ENCODE measurements around the gene CALHM2.
"Not testable (repeated sequence)": the region's sequence is repeated elsewhere in the genome, so short reads cannot be mapped to it uniquely, and the experiment has no call there.

Gene CALHM2, protein sequence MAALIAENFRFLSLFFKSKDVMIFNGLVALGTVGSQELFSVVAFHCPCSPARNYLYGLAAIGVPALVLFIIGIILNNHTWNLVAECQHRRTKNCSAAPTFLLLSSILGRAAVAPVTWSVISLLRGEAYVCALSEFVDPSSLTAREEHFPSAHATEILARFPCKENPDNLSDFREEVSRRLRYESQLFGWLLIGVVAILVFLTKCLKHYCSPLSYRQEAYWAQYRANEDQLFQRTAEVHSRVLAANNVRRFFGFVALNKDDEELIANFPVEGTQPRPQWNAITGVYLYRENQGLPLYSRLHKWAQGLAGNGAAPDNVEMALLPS

DNA sequence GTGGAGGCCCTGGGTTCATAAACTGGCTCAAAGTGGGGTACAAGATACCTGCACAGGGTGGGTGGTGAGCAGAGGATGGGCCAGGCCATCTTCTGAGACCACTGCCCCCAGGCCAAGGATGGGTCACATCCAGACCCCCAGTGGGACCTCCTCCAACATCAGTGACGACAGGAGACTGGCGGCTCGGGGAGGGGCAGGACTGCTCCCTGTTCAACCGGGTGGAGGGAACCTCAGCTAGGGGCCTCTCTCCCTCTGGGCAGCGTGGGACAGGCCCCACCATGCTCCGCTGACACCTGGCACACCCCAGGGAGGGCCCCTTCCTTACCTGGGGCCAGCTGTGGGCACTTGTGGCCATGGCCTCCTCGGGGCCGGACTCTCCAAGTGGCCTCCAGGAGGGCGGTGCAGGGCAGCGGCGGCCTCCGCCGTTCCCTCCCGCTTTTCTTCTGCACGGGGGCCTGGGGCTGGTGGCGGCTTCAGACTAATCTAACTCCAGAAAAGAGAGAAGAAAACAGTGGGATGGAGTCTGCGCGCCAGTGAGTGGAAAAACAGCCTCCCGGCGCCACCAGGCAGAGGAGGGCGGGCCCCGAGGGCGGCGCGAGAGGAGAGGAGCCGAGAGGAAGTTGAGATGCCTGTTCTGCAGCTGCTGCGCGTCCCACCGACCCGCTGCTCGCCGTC, at the start of gene CALHM2:
Gene CALHM2, minus strand, starts transcription at position 540 of the 675 bp plus-strand sequence. CDS start 2,429 bp downstream, outside the sequence.
- no peak for DNase-seq (ENCODE audit: insufficient read length, low spot score)
- no peak for FAIRE-seq

DNA sequence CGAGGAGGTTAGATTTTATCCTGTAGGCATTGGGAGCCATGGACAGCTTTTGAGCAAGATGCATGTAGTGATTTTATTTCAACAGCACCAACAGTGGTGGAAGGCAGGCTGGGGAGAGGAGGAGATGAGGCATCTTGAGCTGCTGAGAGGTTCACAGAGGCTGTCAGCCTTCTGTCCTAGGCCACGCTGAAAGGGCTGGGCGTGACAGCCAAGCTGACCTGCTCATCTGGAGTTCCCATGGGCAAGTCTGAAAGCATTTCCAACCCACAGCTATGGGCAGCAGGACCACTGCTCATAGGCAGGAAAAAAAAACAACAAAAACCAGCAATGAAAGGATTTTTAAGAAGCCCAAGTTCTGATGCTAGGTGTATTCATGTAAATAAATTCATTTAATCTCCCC, 49.0 kb upstream of the CALHM2 start:
- FAIRE-seq (no peak), DNase-seq (ENCODE audit: insufficient read length, low spot score) (no peak)

- no peak for DNase-seq (ENCODE audit: insufficient read length, low spot score)
- no peak for FAIRE-seq
These were observed 48.3 kb upstream of the CALHM2 start for GRCh38 chr10:103500481-103500880.

GRCh38 chr10:103499881-103500280, 47.7 kb upstream of the CALHM2 start:
- FAIRE-seq, result no peak
- no peak for DNase-seq (ENCODE audit: insufficient read length, low spot score)

DNA sequence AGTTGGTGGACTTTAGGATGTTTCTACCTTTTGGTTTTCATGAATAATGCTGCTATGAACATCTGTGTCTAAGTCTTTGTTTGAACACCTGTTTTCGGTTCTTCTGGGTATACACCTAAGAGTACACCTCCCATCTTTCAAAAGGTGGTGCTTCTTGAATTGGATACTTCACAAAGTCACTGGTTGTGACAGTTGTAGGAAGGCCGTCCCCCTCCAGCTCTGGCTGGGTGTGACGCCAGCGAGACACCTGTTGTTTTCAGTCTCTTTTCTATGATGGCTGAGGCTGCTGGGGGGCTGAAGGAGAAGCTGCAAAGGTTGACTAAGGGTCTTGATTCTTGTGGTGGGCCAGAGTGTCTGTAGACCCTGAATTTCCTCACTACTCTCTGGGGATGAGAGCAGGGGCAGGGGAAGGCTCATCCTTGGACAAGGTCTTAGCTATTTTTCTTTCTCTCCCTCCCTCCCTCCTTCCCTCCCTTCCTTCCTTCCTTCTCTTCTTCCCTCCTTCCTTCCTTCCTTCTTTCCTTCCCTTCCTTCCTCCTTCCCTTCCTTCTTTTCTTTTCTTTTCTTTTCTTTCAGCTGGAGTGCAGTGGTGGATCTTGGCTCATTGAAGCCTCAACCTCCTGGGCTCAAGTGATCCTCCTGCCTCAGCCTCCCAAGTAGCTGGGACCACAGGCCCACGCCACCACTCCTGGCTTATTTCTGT, 46.9 kb upstream of the CALHM2 start:
- DNase-seq (ENCODE audit: insufficient read length, low spot score) (no peak), FAIRE-seq (no peak)

GRCh38 chr10:103497161-103497915, 45.2 kb upstream of the CALHM2 start:
- DNase-seq (ENCODE audit: insufficient read length, low spot score) (no peak), FAIRE-seq (no peak)

GRCh38 chr10:103495321-103495720, 43.2 kb upstream of the CALHM2 start:
- FAIRE-seq (no peak), DNase-seq (ENCODE audit: insufficient read length, low spot score) (no peak)

GRCh38 chr10:103493916-103494877, 42.0 kb upstream of the CALHM2 start:
- FAIRE-seq (peak; percentile 65), DNase-seq (ENCODE audit: insufficient read length, low spot score) (no peak)

DNA sequence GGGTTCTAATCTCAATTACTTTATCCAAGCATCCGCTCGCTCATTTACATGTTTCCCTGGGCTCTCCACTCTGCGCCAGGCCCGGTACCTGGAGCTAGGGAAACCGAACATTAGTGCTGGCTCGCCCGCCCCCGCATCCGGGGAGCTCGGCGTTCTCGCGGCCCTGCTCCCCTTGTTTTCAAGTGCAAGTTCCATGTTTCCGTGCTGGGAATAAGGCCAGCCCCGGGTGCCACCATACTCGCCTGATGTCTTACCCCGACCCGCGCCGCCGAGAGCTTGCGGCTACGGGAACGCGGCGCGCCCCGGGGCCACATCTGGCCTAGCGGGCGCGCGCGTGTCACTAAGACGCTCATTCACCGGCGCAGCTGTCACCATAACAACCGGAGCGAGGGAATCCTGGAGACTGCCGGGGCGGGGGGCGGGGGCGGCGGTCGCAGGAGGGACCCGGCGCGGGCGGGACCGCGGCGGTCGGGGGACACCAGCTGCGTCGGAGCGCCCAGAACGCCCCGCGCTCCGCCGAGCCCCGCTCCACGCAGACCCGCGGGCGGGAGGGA, 41.3 kb upstream of the CALHM2 start, which contains the start of gene NEURL1:
Gene NEURL1, plus strand, starts transcription at position 344 of the 554 bp plus-strand sequence. CDS start 683 bp downstream, outside the sequence.
- FAIRE-seq, result no peak
- no peak for DNase-seq (ENCODE audit: insufficient read length, low spot score)

GRCh38 chr10:103492655-103493261, 40.6 kb upstream of the CALHM2 start:
- no peak for FAIRE-seq

GRCh38 chr10:103491729-103492364, 39.7 kb upstream of the CALHM2 start:
- FAIRE-seq (peak; percentile 97), DNase-seq (ENCODE audit: insufficient read length, low spot score) (peak; percentile 97)

More at GRCh38 chr10:103492655-103493261, 40.6 kb upstream of the CALHM2 start:
- no peak for DNase-seq (ENCODE audit: insufficient read length, low spot score)

- FAIRE-seq, result no peak
These were observed 38.8 kb upstream of the CALHM2 start for GRCh38 chr10:103490986-103491314.

DNA sequence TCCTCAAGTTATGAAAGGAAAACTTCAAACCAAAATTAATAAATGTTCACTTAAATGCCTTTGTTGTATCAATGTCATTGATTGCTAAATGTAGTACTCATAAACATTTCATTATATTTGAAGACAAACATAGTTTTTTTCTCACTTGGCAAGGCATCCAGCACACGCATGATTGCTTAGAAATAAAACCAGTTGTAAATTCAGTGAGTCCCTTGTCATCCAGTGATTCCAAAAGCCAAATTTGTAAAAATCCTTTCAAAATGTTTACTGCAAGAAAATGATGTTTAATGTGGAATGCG, 35.2 kb upstream of the CALHM2 start:
- DNase-seq (ENCODE audit: insufficient read length, low spot score) (no peak), FAIRE-seq (no peak)

More at GRCh38 chr10:103490986-103491314, 38.8 kb upstream of the CALHM2 start:
- DNase-seq (ENCODE audit: insufficient read length, low spot score), result no peak

GRCh38 chr10:103486635-103487409, 34.7 kb upstream of the CALHM2 start:
- DNase-seq (ENCODE audit: insufficient read length, low spot score); FAIRE-seq: not testable (repeated sequence)

GRCh38 chr10:103481974-103482531, 29.9 kb upstream of the CALHM2 start:
- peak; percentile 66 for DNase-seq (ENCODE audit: insufficient read length, low spot score)
- peak; percentile 90 for FAIRE-seq

DNA sequence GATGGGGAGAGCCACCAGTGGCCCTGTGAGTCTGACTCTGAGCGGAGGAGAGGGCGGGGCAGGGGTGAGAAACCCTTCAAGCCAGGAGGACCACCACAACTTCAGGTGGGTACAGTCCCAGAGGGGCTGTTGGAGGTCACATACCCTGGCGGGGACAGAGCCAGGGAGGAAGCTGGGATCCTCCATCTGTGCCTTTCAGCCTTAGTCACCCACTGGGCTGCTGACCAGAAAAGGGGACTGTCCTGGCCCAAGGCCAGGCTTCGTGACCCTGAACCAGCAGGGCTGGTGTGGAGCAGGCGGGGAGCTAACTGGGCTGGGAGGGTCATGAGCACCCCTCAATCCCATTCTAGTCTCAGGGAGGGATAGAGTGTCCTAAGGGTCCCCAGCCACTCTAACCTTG, 28.4 kb upstream of the CALHM2 start:
- FAIRE-seq, result no peak
- no peak for DNase-seq (ENCODE audit: insufficient read length, low spot score)

DNA sequence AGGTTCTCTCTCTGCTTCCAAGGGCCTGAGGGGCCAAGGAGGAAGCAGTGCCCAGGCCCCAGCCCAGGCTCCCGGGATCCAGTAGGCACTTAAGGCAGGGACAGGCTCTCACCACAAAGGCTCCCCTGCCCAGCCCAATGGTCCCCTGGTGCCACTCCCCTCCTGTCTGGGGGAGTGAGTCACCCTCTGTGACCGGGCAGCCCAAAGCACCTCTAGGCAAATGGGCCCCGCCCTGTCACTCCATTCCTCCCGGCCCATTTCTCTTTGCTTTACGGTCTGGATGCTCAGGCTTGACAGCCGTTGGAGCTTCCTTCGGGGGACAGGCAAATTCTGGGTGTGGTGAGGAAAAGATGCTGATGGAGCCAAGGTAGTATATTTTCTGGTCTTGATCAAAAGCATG, 27.0 kb upstream of the CALHM2 start, which contains the start of gene CALHM3:
Gene CALHM3, minus strand, starts transcription at position 106 of the 400 bp plus-strand sequence. CDS start 208 bp downstream, outside the sequence.
- FAIRE-seq (no peak), DNase-seq (ENCODE audit: insufficient read length, low spot score) (no peak)

Data from HTR-8/SVneo (cell line).